ENCODE measurements around the gene GDF3.
"Not testable (repeated sequence)": the region's sequence is repeated elsewhere in the genome, so short reads cannot be mapped to it uniquely, and the experiment has no call there.

DNA sequence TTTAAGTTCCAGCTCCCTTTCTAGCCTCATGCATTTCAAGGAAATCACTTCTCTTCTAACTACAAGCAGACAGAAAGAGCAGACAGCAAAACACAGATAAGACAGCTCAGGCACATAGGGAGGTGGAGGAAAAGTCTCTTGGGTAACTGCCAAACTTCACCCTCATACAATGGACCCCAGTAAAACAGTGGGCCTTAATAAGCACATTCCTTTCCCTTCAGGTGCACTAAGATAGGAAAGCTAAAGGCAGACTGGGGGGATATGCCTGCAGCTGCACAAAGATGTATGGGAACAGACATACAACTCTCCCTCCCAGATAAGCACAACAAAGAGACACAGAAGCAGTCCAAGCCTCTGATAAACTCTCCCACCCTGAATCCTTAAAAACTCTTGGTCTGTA lies 35.4 kb upstream of the GDF3 start:
- TF ChIP-seq CTCF, POLR2A, EP300 (IDR thresholded peaks at IDR 0.05): not testable (repeated sequence)

All from ovary (tissue), 3 donors.